ENCODE measurements around the gene CPEB3.
"Not testable (repeated sequence)": the region's sequence is repeated elsewhere in the genome, so short reads cannot be mapped to it uniquely, and the experiment has no call there.

Gene CPEB3

GRCh38 chr10:92141147-92141546 is 149.7 kb downstream of the CPEB3 start:
- not testable (repeated sequence) for DNase-seq (ENCODE audit: low read depth)

GRCh38 chr10:92134049-92134448 is 156.8 kb downstream of the CPEB3 start:
- not testable (repeated sequence) for DNase-seq (ENCODE audit: low read depth)

DNA sequence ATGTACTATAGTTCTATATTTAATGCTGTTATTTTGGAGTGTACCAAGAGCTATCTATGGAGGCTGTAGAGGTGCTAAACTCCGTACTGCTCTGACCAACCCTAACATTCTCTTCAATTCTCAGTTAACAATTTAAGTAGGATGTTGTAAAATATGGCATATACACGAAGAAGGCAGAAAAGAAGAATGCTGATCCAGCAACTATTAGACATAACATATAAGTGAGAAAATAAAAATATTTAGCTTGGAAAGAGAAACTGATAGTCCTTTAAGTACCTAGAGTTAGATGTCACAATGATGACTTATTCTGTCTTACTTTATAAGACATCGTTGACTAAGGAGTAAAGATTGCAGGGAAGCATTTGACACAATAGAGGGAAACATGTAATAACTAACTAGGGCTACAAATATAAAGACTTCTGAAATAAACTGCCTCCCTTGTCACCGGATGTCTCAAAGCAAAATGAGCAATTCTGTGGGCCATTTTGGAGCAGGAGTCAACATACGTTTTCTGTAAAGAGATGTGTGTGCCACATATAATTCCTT is 159.5 kb downstream of the CPEB3 start:
- DNase-seq (ENCODE audit: low read depth), result no peak

DNA sequence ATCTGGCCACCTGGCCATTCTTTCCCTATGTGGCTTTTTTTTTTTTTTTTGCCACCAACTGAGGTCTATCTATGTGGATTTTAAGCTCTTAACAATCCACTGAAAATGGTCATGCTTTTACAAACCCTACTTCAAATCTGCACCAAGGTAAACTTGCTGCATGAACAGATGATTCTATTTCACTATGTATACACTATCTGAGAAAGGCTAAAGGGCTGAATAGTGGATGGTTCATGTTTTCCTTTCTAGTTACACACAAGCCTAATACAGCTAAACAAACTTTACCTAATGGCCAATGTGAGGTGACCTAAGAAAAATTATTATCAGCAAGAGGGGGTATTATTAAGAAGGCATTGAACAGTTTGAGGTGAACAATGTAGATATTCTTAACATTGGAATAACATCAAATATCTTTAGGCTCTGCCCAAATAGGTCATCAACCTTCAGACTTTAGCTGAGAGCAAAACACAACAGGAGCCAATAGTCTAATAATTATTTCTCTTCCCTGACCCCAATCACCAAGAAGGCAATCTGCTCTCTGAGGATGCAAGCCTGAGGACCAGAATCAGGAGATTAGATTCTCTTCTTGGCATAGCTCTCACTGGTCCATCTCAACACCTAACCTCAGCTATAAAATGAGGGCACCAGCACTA is 160.1 kb downstream of the CPEB3 start:
- DNase-seq (ENCODE audit: low read depth), result no peak

DNA sequence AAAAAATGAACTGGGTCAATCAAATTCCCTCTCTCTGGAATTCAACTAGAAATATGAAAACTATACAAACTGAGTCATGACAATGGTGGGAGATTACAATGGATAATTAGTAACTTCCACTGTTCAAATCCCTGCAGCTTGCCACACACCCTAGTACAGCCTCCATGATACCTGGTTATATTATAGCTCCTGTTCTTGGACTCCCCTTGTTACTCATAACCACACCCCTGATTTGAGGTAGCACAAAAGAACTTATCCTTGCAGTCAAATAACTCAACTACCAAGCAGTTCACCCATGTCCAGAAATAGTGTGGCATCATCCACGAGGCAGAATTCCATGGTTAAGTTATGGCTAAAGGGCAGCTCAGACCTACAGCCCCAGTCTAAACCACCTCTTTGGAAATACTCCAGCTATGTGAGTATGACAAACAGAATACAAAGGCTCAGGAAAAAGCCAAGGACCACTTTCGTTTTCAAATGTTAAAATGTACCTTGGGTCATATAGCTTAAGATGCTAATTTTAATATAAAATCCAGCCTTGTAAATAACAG is 164.7 kb downstream of the CPEB3 start:
- no peak for DNase-seq (ENCODE audit: low read depth)

- DNase-seq (ENCODE audit: low read depth), result no peak
Measured at GRCh38 chr10:92125144-92125543, 165.7 kb downstream of the CPEB3 start.

DNA sequence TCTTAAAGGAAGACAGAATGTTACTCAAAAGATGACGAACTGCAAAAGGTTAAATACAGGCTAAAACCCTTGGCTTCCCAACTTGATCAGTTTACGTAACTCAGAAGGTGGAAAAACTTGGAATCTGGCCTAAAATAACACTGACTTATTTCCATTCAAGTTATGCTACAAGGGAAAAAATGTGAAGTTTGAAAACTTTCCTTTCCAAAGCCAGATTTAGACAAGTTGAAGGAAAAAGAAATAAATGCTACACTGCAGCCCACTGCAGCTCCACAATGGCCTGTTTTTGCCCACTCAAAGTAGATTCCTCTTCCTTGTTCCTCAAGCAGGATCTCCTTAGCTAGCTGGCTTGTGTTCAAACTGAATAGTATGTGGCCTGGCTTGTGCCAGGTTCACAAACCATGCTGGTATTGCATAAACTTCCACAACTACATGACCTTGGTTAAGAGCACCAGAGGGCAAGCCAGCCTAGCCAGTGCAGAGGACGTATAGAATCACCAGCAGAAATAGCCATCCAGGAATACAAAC is 166.2 kb downstream of the CPEB3 start:
- no peak for DNase-seq (ENCODE audit: low read depth)

DNA sequence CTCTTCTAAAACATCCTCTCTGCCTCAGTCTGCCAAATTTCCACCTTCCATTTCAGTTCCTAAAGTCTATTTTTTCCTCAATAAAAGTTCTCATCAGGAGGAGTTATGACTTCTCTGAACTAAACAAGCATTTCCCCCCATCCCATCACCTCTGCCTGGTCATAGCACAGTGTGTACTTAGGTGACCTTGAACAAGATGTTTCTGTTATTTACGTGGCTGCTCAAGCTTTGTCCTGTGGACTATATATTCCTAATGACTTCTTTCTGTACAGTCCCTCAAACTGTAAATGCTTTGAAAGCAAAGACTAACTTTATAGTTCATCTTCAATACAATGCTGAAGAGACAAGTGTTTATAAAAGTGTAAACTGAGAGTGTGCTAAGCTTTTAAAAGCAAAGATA is 166.9 kb downstream of the CPEB3 start:
- no peak for DNase-seq (ENCODE audit: low read depth)

GRCh38 chr10:92122941-92123450 is 167.9 kb downstream of the CPEB3 start:
- no peak for DNase-seq (ENCODE audit: low read depth)

DNA sequence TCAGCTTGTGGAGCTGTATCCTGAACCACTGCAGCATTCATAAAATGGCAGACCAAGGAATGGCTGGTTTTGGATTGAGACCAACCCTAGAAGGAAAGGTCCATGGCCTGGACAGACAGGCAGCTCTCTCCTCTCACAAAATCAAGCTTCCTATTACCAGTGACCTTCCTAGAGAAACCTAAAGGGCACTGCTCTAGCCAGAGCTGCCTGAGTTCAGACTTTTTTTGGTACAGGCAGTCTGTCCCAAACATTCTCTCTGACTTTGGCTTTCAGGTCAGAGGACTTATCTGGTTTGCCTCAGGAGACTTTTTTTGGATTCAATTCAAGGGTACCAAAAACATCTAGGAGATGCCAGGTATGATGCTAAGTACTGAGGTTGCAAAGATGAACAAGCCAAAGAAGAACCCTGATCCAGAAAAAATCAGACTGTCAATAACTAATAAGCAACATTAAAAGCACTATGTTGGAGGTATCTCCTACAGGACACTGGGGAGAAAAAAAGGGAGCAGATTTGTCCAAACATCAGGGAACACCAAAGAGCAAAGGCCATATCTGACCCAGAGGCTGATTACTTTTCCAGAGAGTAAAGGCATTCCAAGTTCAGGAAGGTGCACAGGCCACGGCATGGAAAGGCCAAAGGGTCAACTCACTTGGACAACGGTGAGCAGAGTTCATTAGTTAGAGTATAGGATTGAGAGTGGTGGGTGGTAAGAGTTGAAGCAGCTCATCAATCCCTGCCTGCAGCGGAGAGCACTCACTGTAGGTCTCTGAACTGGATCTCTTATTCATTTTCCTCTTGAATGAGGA is 169.0 kb downstream of the CPEB3 start:
- DNase-seq (ENCODE audit: low read depth), result no peak

DNA sequence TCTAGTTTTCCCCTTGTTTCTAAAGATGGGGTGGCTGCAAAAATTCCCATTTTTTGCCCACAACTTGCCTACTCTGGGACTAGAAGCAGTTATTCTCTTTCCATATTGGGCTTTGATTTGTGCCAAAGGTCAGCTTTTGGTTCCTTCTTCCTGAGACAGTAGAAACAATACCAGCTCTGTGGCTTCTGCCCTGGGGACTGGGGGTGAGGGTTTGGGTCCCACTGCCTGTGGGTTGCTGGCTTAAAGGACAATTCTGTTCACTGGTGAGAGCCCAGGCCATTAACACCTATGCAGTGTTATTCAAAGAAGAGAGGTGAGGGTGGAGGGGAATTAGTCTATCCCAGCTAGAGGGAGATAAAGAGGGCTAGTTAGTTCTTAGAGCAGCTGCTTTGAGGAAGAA is 171.5 kb downstream of the CPEB3 start:
- DNase-seq (ENCODE audit: low read depth), result no peak

GRCh38 chr10:92114917-92115316 is 176.0 kb downstream of the CPEB3 start:
- DNase-seq (ENCODE audit: low read depth), result not testable (repeated sequence)

DNA sequence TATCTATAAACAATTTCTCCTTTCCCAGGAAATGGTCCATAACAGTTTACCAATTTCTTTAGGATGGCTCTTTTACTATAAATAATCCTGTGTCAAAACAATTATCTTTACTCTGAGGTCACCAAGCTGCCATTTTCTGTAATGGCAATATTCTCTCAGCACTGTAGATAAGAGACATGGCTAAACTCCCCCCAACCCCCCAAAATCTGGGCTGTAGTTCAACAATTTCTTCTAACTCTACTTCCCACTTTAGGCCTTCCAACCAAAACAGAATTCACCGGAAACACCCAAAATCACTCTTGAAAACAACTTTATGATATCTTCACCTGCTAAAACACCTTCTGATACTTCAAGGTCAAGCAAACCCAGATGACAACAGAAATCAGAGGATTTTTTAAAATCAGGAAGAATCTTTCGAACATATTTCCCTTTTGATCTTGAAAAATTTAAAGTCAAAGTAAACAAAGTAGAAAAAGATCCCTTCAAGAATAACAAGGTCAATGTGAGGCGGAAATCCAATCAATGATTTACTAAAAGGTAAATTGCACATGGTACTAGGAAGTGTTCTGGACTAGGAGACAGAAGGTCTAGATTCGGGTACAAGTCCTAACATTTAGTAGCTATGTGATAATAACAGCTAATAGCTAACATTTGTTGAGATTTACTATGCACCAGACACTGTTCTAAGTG is 176.8 kb downstream of the CPEB3 start:
- DNase-seq (ENCODE audit: low read depth), result no peak

GRCh38 chr10:92112462-92112861 is 178.4 kb downstream of the CPEB3 start:
- DNase-seq (ENCODE audit: low read depth), result no peak

DNA sequence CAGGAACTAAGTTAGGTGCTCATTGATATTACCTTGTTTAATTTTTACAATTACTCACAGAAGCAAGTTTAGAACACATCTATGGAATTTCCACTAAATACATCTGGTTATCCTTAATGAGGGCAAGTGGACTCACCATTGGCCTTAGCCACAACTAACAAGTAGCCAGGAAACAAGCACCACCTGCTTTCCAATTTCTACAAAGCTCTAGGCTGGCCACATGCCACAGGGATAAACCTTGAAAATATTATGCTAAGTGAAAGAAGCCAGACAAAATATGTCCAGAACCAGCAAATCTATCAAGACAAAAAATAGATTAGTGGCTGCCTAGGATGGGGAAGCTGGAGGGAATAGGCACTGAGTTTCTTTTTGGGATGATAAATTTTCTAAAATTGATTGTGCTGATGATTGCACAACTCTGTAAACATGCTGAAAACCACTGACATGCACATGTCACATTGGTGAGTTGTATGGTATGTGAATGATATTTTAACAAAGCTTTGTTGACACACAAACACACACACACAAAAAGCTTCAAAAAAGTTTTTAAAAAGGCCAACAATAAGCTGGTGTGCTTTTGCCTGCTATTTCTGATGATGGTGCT is 179.4 kb downstream of the CPEB3 start:
- DNase-seq (ENCODE audit: low read depth), result no peak

DNA sequence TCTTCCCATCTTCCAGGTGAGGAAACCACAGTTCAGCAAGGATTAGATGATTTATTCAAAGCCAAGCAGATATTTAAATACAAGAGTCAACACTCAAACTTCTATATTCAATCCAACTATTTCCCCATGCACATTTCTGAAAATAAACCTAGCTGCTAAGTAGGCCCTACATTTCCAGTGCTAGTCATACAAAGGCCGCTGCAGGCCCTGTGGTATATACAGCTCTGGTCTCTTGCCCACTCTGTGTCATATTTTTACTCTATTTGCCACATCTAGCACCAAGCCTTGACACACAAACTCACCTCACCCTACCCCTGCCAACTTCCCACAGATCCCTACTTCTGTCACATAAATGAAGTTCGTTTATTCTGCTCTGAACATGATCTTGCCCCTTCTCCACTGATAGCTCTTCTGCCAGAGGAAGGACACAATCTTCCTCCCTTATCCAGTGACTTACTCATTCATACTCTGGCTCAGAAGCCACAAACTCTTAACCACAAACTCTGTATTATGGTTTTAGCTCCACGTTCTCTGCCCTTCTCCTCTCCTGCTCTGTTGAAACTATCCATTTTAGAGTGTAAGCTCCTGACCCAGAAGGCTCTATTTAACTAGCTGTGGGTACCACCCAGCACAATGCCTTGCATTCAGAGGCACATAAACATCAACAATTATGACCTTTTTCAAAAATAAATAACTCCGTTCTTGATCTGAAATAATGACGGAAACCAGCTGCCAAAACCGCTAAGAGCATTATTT is 180.7 kb downstream of the CPEB3 start:
- no peak for DNase-seq (ENCODE audit: low read depth)

DNA sequence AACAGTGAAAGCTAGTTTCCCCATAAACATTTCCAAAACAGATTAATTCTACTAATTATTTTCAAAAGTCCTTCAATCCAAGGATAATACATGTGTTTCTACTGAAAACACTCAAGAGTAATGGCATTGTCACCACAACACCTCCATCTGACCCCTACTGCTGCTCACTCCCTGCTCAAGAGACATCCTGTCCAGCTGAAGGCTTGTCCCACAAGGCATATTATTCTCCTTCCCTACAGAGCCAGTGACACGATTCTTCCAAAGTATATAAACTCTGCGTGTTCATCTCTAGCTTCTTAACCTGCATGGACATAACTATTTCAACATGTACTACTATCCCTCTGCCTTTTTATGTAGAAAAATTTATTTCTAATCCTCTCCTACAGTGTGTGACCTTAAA is 182.1 kb downstream of the CPEB3 start:
- no peak for DNase-seq (ENCODE audit: low read depth)

DNA sequence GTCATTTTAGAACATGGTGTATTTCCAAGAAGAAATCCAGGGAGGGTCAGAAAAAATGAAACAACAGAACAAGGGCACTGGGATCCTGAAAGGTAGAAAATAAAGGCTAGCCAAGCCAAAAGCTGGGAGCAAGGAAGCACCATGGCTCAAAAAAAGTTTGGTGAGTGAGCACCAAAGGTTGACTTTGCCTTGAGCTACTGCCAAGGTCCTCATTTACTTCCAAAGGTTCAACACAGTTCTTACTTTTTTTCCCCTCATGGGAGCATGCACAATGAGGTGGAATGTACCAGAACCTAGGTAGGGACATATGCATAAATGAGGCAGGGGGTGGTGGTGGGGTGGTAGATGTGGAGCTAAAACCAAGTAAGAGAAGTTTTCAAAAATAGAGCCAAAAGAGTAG is 182.8 kb downstream of the CPEB3 start:
- DNase-seq (ENCODE audit: low read depth), result no peak

GRCh38 chr10:92103376-92104090 is 187.3 kb downstream of the CPEB3 start:
- no peak for DNase-seq (ENCODE audit: low read depth)

- DNase-seq (ENCODE audit: low read depth), result no peak
Measured at GRCh38 chr10:92102601-92103213, 188.2 kb downstream of the CPEB3 start.
